ENCODE data around the gene TPX2.

TPX2 gene

DNA sequence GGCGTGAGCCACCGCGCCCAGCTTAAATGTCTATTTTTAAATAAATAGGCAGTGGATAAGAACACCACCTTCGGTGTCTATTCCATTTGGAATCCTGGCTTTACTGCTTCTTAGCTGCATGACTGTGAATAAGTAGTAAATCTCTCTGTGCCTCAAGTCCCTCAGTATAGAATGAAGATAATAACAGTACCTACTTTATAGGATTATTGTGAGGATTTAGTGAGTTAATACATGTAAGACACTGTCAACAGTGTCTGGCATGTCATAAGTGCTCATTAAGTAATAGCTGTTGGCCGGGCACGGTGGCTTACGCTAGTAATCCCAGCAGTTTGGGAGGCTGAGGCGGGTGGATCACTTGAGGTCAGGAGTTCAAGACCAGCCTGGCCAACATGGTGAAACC, 10.1 kb downstream of the TPX2 start:
- TF ChIP-seq ZNF274 (IDR thresholded peaks at IDR 0.05; ENCODE audit: low read depth, low read length), result no peak
- no peak overlapping the region for H3K4me3 ChIP-seq (ENCODE audit: low read length)

DNA sequence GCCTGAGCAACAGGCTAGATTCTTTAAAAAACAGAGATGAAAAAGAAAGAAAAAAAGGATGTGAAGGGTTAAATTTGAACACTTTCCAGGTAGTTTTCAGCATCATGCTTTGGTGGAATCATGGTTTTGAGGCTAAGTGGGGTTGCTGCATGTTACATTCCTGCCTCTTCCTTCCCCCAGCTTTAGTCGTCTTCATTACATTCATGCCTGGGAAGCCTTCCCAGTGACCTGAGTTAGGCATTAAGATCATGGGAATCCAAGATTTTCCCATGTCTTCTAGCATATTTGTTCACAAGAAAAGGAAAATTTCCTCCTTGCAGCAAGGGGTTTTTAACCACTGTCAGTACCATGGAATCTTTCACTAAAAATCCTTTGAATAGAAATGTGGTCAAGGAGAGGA, 12.0 kb downstream of the TPX2 start:
- no peak overlapping the region for H3K4me3 ChIP-seq (ENCODE audit: low read length)
- TF ChIP-seq ZNF274 (IDR thresholded peaks at IDR 0.05; ENCODE audit: low read depth, low read length), result no peak

DNA sequence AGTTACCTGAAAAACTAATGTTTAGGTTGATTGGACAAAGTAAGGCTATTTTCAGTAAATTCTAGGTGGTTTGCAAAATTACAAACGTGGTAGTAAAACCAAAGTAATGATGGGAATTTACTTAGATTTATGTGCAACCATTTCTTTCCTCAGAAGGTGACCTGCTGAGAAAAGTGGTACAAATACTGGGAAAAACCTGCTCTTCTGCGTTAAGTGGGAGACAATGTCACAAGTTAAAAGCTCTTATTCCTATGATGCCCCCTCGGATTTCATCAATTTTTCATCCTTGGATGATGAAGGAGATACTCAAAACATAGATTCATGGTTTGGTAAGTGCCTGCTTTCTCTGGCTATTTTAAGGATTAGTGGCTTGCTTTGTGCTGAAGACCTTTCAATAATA, 18.2 kb downstream of the TPX2 start:
- no peak for TF ChIP-seq ZNF274 (IDR thresholded peaks at IDR 0.05; ENCODE audit: low read depth, low read length)
- no peak overlapping the region for H3K4me3 ChIP-seq (ENCODE audit: low read length)

DNA sequence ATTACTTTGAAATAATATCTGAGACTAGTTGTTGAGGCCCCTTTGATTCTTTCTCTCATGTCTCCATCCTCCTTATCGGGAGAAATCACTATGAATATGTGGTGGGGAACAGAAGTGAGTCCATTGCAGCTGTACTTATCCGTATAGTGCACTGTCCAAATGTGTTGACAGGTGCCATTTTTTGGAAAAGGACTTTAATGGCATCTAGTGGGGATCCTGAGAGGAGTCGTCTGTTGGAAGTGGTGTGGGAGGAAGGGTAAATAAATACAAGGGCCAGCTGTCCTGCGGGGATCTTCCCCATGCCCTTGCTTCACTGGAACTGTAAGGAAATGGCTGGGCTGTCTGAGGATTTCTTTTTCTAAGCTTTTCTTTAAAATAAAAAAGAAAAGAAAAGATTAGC, 19.4 kb downstream of the TPX2 start:
- H3K4me3 ChIP-seq (ENCODE audit: low read length), result no peak overlapping the region
- no peak for TF ChIP-seq ZNF274 (IDR thresholded peaks at IDR 0.05; ENCODE audit: low read depth, low read length)

DNA sequence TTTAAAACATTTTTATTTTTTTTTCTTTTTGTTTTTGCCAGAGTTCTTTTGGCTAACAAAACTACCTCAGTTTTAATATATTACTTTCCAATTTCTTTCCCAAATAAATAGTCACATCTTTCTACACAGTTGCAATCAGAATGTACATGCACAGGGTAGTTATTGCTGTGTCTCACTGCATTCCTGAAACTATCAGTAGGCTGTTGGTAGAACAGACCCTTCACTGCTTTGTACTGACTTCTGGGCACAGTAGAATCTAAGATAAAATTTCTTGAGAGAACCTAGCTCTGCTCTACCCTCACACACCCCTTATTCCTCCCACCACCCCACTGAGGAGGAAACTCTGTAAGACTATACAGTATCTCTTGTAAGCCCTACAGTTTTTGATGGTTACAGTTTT, 19.9 kb downstream of the TPX2 start:
- H3K4me3 ChIP-seq (ENCODE audit: low read length), result no peak overlapping the region
- no peak for TF ChIP-seq ZNF274 (IDR thresholded peaks at IDR 0.05; ENCODE audit: low read depth, low read length)

DNA sequence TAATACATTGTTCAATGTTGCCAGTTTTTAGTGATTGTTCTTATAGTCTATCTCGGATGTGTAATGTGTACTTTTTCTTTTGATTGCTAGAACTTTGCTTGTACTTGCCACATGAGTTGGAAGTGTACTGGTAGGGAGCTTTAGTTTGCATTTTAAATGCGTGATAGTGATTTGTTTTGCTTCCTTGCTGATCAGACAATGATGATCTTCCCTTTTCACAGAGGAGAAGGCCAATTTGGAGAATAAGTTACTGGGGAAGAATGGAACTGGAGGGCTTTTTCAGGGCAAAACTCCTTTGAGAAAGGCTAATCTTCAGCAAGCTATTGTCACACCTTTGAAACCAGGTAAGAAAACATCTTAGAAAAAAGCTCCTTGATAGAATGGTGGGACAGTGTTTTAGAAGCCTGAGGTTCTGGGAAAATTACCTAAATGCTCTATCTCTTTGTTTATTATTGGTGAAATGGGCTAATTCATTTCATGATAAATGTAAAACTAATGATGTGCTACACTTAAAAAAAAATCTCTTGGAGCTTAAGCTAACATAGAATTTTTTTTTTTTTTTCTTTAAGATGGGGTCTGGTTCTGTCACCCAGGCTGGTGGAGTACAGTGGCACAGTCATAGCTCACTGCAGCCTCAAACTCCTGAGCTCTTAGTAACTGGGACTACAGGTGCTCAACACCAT, 20.9 kb downstream of the TPX2 start:
- no peak for TF ChIP-seq ZNF274 (IDR thresholded peaks at IDR 0.05; ENCODE audit: low read depth, low read length)
- no peak overlapping the region for H3K4me3 ChIP-seq (ENCODE audit: low read length)

DNA sequence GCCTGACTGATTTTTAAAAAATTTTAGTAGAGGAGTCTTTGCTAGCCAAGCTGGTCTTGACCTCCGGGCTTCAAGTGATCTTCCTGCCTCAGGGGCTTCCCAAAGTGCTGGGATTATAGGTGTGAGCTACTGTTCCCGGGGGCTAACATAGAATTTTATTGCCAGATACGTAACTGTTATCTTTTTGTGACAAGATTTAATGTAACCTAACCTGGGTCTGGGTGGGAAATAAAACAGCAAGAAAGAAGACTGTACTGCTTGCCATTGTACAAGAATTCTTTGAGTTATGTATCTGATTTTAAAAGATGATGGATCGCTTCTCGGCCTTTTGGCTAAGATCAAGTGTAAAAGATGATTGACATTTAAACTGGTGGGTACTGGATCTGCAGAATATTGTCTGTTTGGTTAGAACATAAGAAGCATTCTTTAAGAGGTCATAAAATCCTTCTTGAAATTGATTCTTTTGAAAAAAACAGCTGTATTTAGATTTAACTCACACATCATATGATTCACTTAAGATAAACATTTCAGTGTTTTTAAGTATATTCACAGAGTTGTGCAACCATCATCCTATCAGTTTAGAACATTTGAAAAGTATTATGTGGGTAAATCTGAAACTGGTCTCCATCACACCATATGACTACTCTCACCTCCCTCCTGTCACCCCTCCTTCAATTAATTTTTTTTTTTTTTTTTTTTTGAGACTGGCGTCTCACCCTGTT, 21.6 kb downstream of the TPX2 start:
- H3K4me3 ChIP-seq (ENCODE audit: low read length), result no peak overlapping the region
- TF ChIP-seq ZNF274 (IDR thresholded peaks at IDR 0.05; ENCODE audit: low read depth, low read length), result no peak

DNA sequence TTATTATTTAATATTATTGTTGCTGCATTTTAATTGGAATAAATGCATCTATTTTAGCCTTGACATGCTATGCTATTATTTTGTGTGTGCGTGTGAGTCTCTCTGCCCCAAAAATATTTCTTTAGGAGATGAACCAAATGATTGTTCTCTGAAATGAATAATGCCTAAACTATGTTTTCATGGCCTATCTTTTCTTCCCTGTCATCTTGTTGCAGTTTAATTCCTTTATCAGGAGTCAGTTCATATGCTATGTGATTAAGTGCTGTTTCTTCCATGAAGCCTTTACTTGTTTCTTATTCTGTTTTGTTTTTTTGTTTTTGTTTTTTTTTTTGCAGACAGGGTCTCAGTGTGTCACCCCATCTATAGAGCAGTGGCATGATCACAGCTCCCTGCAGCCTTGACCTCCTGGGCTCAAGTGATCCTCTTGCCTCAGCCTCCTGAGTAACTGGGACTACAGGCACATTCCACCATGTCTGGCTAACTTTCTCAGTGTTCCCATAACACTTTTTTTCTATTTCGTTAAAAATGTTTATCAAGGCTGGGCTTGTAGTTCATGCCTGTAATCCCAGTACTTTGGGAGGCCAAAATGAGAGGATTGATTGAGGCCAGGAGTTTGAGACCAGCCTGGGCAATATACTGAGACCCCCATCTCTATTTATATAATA, 25.7 kb downstream of the TPX2 start:
- no peak for TF ChIP-seq ZNF274 (IDR thresholded peaks at IDR 0.05; ENCODE audit: low read depth, low read length)

DNA sequence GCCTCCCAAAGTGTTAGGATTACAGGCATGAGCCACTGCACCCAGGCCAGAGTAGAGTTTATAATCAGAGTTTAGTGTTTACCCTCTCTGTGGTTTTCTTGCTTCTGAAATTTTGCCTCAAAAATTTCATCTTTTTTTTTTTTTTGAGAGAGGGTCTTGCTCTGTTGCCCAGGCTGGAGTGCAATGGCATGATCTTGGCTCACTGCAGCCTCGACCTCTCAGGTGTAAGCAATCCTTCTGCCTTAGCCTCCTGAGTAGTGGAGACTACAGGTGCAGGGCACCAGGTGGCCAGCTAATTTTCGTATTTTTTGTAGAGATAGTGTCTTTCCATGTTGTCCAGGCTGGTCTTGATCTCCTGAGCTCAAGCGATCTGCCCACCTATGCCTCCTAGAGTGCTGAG, 28.7 kb downstream of the TPX2 start:
- no peak overlapping the region for H3K4me3 ChIP-seq (ENCODE audit: low read length)
- no peak for TF ChIP-seq ZNF274 (IDR thresholded peaks at IDR 0.05; ENCODE audit: low read depth, low read length)

More for the DNA sequence above, 25.7 kb downstream of the TPX2 start:
- no peak overlapping the region for H3K4me3 ChIP-seq (ENCODE audit: low read length)

DNA sequence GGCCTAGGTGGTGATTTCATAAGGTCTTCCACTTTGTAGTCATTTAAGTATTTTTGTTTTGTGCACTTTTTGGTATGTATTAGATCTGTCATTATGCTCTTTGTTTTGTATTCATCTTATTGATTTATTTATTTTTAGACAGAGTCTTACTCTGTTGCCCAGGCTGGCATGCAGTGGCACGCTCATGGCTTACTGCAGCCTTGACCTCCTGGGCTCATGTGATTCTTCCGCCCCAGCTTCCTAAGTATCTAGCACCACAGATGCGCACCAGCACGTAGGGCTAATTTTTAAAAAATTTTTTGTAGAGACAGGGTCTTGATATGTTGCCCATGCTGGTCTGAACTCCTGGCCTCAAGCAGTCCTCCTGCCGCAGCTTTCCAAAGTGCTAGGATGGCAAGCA, 30.6 kb downstream of the TPX2 start:
- no peak for TF ChIP-seq ZNF274 (IDR thresholded peaks at IDR 0.05; ENCODE audit: low read depth, low read length)
- no peak overlapping the region for H3K4me3 ChIP-seq (ENCODE audit: low read length)

DNA sequence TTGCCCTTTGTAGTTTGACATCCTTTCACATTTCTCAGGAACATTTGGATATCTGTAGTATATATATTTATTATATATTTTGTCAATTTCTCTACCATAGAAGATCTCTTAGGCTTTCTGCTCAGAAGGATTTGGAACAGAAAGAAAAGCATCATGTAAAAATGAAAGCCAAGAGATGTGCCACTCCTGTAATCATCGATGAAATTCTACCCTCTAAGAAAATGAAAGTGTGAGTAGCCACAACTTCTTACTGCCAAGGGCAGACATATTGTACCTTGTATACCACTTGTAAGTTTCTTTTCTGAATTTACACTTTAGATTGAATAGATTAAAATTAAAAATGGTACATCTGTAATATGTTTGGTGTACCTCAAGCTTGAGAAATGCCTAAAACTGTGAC, 31.2 kb downstream of the TPX2 start:
- no peak for TF ChIP-seq ZNF274 (IDR thresholded peaks at IDR 0.05; ENCODE audit: low read depth, low read length)

DNA sequence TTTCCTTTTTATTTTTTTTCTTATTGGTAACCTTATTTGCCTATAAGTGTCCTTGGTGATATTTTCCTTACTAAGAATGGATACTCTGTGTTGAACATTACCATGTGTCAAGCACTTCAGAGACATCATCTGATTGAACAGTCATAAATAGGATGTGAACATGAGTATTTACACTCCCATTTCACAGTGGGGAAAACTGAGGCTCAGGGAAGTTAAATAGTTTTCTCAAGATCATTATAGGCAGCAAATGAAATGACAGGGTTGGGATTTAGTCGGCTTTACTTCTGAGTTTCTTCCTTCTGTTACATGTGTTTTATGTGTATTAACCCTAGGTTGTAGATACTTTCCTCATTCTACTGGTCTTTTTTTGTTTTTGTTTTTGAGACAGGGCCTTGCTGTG, 35.3 kb downstream of the TPX2 start:
- TF ChIP-seq ZNF274 (IDR thresholded peaks at IDR 0.05; ENCODE audit: low read depth, low read length), result no peak
- H3K4me3 ChIP-seq (ENCODE audit: low read length), result no peak overlapping the region

More for the DNA sequence above, 31.2 kb downstream of the TPX2 start:
- no peak overlapping the region for H3K4me3 ChIP-seq (ENCODE audit: low read length)

DNA sequence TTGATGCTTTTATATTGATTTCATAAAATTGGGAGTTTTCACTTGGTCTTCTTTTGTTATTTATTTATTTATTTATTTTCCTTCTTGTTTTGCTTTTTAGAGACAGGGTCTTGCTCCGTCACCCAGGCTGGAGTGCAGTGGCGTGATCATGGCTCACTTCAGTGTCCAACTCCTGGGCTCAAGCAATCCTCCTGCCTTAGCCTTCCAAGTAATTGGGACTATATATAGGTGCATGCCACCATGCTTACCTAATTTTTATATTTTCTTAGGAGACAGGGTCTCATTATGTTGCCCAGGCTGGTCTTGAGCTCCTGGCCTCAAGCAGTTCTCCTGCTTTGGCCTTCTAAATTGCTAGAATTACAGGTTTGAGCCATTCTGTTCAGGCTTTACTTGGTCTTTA, 41.7 kb downstream of the TPX2 start:
- TF ChIP-seq ZNF274 (IDR thresholded peaks at IDR 0.05; ENCODE audit: low read depth, low read length), result no peak
- H3K4me3 ChIP-seq (ENCODE audit: low read length), result no peak overlapping the region

DNA sequence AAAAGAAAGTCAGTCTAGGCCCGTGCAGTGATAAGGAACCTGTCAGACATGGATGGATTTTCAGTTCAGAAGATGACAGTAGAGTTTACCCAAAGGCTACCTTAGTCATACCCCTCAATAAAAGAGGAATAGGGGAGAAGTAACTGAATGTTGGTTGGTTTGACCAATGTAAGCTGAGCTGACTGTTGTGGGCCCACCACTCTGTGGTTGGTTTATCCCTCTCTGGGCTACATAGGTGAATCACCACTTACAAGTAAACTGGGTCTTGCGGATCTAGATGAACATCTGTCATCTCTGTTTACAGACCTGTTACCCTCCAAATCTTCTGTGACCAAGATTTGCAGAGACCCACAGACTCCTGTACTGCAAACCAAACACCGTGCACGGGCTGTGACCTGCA, 42.9 kb downstream of the TPX2 start:
- H3K4me3 ChIP-seq (ENCODE audit: low read length), result no peak overlapping the region
- TF ChIP-seq ZNF274 (IDR thresholded peaks at IDR 0.05; ENCODE audit: low read depth, low read length), result no peak
